Measurements from ENCODE around the gene ZNF324.

DNA sequence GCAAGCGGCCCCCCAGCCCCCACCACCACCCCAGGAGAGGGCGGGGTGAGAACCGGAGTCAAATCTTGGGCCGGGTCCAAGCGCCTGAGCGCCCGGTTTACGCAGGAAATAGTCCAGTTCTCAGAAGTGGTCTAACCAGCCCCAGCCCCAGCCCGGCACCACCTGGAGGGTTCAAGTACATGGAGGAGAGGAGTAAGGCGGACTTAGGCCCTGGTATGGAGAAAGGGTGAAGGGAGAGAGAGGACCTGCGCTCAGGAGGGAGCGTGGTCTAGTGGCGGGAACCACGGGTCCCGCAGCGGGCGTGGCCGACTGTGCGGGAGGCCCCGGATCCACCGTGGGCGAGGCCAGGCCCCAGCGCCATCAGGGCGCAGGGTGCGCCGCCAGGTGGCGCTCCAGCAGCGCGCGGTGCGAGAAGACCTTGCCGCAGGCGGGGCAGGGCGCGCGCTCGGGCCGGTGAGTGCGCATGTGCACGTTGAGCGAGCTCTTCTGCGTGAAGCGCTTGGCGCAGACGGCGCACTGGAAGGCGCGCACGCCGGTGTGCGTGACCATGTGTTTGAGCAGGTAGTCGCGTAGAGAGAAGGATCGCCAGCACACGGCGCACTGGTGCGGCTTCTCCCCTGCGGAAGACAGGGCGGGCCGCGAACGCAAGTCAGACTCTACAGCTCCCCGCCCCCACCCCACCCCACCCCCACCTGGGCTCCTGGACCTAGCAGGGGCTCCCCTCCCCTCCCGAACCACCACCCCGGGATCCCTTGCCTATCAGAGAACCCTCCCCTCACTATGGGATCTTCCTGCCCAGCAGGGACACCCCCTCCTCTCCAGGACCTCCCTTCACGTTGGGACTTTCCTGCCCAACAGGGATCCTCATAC is 47.0 kb downstream of the ZNF324 start:
- TF ChIP-seq, protein P1, sequence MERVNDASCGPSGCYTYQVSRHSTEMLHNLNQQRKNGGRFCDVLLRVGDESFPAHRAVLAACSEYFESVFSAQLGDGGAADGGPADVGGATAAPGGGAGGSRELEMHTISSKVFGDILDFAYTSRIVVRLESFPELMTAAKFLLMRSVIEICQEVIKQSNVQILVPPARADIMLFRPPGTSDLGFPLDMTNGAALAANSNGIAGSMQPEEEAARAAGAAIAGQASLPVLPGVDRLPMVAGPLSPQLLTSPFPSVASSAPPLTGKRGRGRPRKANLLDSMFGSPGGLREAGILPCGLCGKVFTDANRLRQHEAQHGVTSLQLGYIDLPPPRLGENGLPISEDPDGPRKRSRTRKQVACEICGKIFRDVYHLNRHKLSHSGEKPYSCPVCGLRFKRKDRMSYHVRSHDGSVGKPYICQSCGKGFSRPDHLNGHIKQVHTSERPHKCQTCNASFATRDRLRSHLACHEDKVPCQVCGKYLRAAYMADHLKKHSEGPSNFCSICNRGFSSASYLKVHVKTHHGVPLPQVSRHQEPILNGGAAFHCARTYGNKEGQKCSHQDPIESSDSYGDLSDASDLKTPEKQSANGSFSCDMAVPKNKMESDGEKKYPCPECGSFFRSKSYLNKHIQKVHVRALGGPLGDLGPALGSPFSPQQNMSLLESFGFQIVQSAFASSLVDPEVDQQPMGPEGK (CRISPR knock-in tag; IDR thresholded peaks at IDR 0.05; ENCODE audit: borderline replicate concordance) = no peak
- TF ChIP-seq TOX (CRISPR knock-in tag; IDR thresholded peaks at IDR 0.05; ENCODE audit: borderline replicate concordance) = no peak
- TF ChIP-seq ZC3H10 (CRISPR knock-in tag; IDR thresholded peaks at IDR 0.05) = no peak
- no peak for TF ChIP-seq ESRRG (CRISPR knock-in tag; IDR thresholded peaks at IDR 0.05)
- no peak for TF ChIP-seq TCF4 (CRISPR knock-in tag; IDR thresholded peaks at IDR 0.05; ENCODE audit: borderline replicate concordance)
- TF ChIP-seq, protein P2, sequence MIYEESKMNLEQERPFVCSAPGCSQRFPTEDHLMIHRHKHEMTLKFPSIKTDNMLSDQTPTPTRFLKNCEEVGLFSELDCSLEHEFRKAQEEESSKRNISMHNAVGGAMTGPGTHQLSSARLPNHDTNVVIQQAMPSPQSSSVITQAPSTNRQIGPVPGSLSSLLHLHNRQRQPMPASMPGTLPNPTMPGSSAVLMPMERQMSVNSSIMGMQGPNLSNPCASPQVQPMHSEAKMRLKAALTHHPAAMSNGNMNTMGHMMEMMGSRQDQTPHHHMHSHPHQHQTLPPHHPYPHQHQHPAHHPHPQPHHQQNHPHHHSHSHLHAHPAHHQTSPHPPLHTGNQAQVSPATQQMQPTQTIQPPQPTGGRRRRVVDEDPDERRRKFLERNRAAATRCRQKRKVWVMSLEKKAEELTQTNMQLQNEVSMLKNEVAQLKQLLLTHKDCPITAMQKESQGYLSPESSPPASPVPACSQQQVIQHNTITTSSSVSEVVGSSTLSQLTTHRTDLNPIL (CRISPR knock-in tag; IDR thresholded peaks at IDR 0.05; ENCODE audit: low read depth) = no peak
- TF ChIP-seq CSDC2 (CRISPR knock-in tag; IDR thresholded peaks at IDR 0.05) = no peak
- no peak for TF ChIP-seq SNAI2 (CRISPR knock-in tag; IDR thresholded peaks at IDR 0.05)
- TF ChIP-seq GLIS3 (CRISPR knock-in tag; IDR thresholded peaks at IDR 0.05) = no peak
